GM20000 (cell line): ENCODE data around the gene HOXD10.

Source experiments
- DNase-seq: peaks from one replicate; pipeline ENCODE4 v3.0.0; 2012; ENCODE audit warnings: low spot score
- TF ChIP-seq, protein P1 (sequence below): IDR thresholded peaks from 2 replicates; pipeline ENCODE4 v1.5.1; 2012; ENCODE audit warnings: mild to moderate bottlenecking, control low read depth; ENCODE audit errors: extremely low read depth, missing control alignments

HOXD10 gene

GRCh38 chr2:176103194-176103593, 13.4 kb upstream of the HOXD10 start:
- TF ChIP-seq, protein P1, sequence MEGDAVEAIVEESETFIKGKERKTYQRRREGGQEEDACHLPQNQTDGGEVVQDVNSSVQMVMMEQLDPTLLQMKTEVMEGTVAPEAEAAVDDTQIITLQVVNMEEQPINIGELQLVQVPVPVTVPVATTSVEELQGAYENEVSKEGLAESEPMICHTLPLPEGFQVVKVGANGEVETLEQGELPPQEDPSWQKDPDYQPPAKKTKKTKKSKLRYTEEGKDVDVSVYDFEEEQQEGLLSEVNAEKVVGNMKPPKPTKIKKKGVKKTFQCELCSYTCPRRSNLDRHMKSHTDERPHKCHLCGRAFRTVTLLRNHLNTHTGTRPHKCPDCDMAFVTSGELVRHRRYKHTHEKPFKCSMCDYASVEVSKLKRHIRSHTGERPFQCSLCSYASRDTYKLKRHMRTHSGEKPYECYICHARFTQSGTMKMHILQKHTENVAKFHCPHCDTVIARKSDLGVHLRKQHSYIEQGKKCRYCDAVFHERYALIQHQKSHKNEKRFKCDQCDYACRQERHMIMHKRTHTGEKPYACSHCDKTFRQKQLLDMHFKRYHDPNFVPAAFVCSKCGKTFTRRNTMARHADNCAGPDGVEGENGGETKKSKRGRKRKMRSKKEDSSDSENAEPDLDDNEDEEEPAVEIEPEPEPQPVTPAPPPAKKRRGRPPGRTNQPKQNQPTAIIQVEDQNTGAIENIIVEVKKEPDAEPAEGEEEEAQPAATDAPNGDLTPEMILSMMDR = no peak
- no peak for DNase-seq

- TF ChIP-seq, protein P1 = no peak
- DNase-seq = no peak
Measured at GRCh38 chr2:176103742-176104315, 12.7 kb upstream of the HOXD10 start.

- no peak for DNase-seq
- TF ChIP-seq, protein P1 = no peak
Measured at GRCh38 chr2:176104316-176105077, 12.1 kb upstream of the HOXD10 start.

GRCh38 chr2:176105078-176105729, 11.4 kb upstream of the HOXD10 start:
- TF ChIP-seq, protein P1 = no peak
- no peak for DNase-seq

DNA sequence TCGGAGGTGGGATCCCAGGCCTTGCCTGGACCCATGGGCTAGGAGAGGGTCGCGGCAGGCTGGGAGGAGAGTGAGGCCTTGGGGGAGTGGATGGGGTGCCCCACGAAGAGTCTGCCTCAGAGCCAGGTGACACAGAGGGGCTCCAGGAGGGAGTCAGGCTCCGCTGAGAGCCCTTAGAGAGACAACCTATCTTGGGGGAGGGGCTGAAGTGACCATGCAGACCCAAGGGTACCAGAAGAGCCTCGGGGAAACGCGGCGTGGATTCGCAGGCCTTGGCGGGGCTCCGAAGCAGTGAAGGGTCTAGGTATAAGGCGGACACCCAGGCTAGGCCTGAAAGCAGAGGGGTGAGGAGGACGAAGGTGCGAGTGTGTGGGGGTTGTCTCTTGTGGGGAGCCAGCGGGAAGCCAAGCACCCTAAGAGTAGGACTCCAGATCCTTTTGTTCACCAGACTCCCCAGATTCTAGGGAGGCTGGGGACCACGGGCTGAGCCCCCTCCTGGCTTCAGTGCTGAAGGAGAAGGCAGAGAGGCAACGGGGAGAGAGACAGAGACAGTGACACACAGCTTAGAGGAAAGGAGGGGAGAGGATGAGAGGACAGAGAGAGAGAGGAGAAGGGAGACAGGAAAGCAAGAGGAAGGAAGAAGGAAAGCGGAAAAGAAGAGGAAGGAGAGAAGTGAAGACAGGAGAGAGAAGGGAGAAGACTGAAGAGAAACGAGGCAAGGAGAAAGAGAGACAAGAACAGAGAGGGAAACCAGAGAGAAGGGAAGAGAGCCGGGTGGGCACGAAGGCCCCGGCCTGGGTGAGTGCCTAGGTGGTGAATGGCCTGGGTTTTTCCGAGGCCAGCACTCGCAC, 10.6 kb upstream of the HOXD10 start:
- TF ChIP-seq, protein P1 = no peak
- no peak for DNase-seq

- TF ChIP-seq, protein P1 = no peak
- DNase-seq = no peak
Measured at GRCh38 chr2:176106581-176107539, 9.7 kb upstream of the HOXD10 start, which contains the start of gene HOXD11. HOXD11 (plus strand) TSS chr2:176107280; CDS start chr2:176107356, 76 bp downstream.
